Gastroesophageal sphincter (tissue), 4 donors: Measurements from ENCODE around the gene ALG6. TPM values are rescaled to one million over a fixed set of nuclear protein-coding genes. Genes with fewer than 3 reads are reported as not detected.

ENCODE experiments used
- ATAC-seq: fragments of 150-250 bp; one replicate; pipeline ENCODE4 v1.9.1; 2016; ENCODE audit warnings: mild to moderate bottlenecking, moderate library complexity
- H3K27ac ChIP-seq, 4 donors: fragments of 200-600 bp; sonication (generic) in 3 of 4; 1 replicate in 3 of 4; 2 replicates in 1 of 4; pipeline ENCODE4 v1.5.1; 2016 to 2019
- H3K27me3 ChIP-seq: fragments of 200-600 bp; sonication (generic); one replicate; pipeline ENCODE4 v1.5.1; 2019
- H3K36me3 ChIP-seq, 2 donors: fragments of 200-600 bp; sonication (generic); one replicate each; pipeline ENCODE4 v1.5.1; 2019; ENCODE audit warnings: control low read depth in 1 of 2
- H3K4me1 ChIP-seq, 3 donors: fragments of 200-600 bp; sonication (generic); 1 replicate in 2 of 3; 2 replicates in 1 of 3; pipeline ENCODE4 v1.5.1; 2016 to 2019; ENCODE audit warnings: control low read depth in 2 of 3
- H3K4me3 ChIP-seq, 2 donors: fragments of 200-600 bp; sonication (generic); one replicate each; pipeline ENCODE4 v1.5.1; 2019; ENCODE audit warnings: mild to moderate bottlenecking in 1 of 2, moderate library complexity in 1 of 2
- H3K9me3 ChIP-seq, 3 donors: fragments of 200-600 bp; sonication (generic); one replicate each; pipeline ENCODE4 v1.5.1; 2017 to 2019; ENCODE audit warnings: control low read depth in 2 of 3
- CTCF ChIP-seq, 4 experiments: fragments of 200-600 bp in 2 of 4; fragments of 450-650 bp in 2 of 4; sonication (generic) in 1 of 4; IDR thresholded peaks; one replicate each; pipeline ENCODE4 v1.5.1; 2017 to 2019; ENCODE audit warnings: antibody characterized with exemption in 4 of 4, mild to moderate bottlenecking in 2 of 4, moderate library complexity in 2 of 4
- EP300 ChIP-seq: sonication (generic); formaldehyde crosslinking; IDR thresholded peaks from one replicate; pipeline ENCODE4 v1.6.1; 2017; ENCODE audit warnings: antibody characterized with exemption, mild to moderate bottlenecking
- POLR2A ChIP-seq, 2 donors: fragments of 450-650 bp; IDR thresholded peaks; one replicate each; pipeline ENCODE4 v1.6.1; 2017; ENCODE audit warnings: antibody characterized with exemption in 2 of 2, mild to moderate bottlenecking in 2 of 2, moderate library complexity in 1 of 2
- POLR2AphosphoS5 ChIP-seq: sonication (generic); formaldehyde crosslinking; IDR thresholded peaks from one replicate; pipeline ENCODE4 v1.6.1; 2017; ENCODE audit warnings: antibody characterized with exemption
- WGBS, 2 donors: methylation state at CpG; one replicate each; pipeline ENCODE4 v1.1.5; 2018; ENCODE audit warnings: low coverage in 1 of 2; 5-methylcytosine and 5-hydroxymethylcytosine counted together
- total RNA-seq, 4 donors: library from RNA; depleted of rRNA; stranded (reverse); fragments of >200 nt; gene quantifications; one replicate each; pipeline ENCODE4 v1.1.0, GENCODE V29; 2016

ALG6 gene
- 1 to 10 TPM; 4.6 to 9.0 (median 5.7) TPM for total RNA-seq

GRCh38 chr1:63367215-63368103 lies at the start of gene ALG6:
Gene ALG6 (plus strand): TSS chr1:63367627. CDS start chr1:63370978, 3,351 bp downstream.
- peak within 1 kb of the TSS; percentile 37 to 89 (median 83) for H3K27ac ChIP-seq

GRCh38 chr1:63317817-63318152 lies 49.6 kb upstream of the ALG6 start:
- Histone ChIP-seq H3K27ac (peak overlapping the region in 3 of 4 donors; percentile 5 to 74 (median 66)), H3K9me3 (peaks cover 0 to 13% (median 0%) of the 10 kb centered on the region in 3 donors), H3K36me3 (no peaks in the 10 kb centered on the region), H3K4me1 (peaks cover 0 to 53% (median 7%) of the 10 kb centered on the region in 3 donors), H3K27me3 (peaks cover 98% of the 10 kb centered on the region), H3K4me3 (peak overlapping the region in 1 of 2 donors; percentile 53)
- no peak for TF ChIP-seq POLR2AphosphoS5
- TF ChIP-seq EP300, result no peak
- TF ChIP-seq CTCF (IDR thresholded peaks at IDR 0.05), result no peak
- no peak for TF ChIP-seq POLR2A (IDR thresholded peaks at IDR 0.05)
- 2 to 8% methylated on average over 6 to 7 of the region's 14 CpGs for WGBS, 2 donors
- ATAC-seq, result no peak

More at GRCh38 chr1:63367215-63368103, at the start of gene ALG6:
- 14% methylated on average over 1 of the region's 77 CpGs; no CpG with 5 or more reads in 1 of the 2 donors for WGBS, 2 donors
- no peaks in the 10 kb centered on the region for H3K27me3 ChIP-seq
- H3K4me1 ChIP-seq, result peaks cover 0 to 17% (median 3%) of the 10 kb centered on the region in 3 donors
- ATAC-seq, result peak; percentile 97
- H3K4me3 ChIP-seq, result peak within 1 kb of the TSS; percentile 65 to 86
- peaks cover 0 to 13% of the 10 kb centered on the region in 2 donors for H3K36me3 ChIP-seq
- TF ChIP-seq POLR2A (IDR thresholded peaks at IDR 0.05), result peak; percentile 63
- no peak for TF ChIP-seq EP300
- TF ChIP-seq CTCF (IDR thresholded peaks at IDR 0.05), result peak in 2 of 4 experiments; percentile 36 to 49
- peak; percentile 63 for TF ChIP-seq POLR2AphosphoS5
- no peaks in the 10 kb centered on the region for H3K9me3 ChIP-seq

GRCh38 chr1:63318201-63318979 lies 49.0 kb upstream of the ALG6 start:
- no peak for ATAC-seq
- H3K36me3 ChIP-seq, result no peaks in the 10 kb centered on the region
- H3K27me3 ChIP-seq, result peaks cover 99% of the 10 kb centered on the region
- TF ChIP-seq POLR2A (IDR thresholded peaks at IDR 0.05), result no peak
- no peak for TF ChIP-seq CTCF (IDR thresholded peaks at IDR 0.05)
- TF ChIP-seq EP300, result no peak
- no peak for TF ChIP-seq POLR2AphosphoS5
- H3K4me3 ChIP-seq, result no peak overlapping the region
- H3K9me3 ChIP-seq, result peaks cover 0 to 13% (median 0%) of the 10 kb centered on the region in 3 donors
- peak overlapping the region in 2 of 4 donors; percentile 66 to 74 for H3K27ac ChIP-seq
- peaks cover 0 to 59% (median 9%) of the 10 kb centered on the region in 3 donors for H3K4me1 ChIP-seq
- whole genome bisulfite sequencing, 2 donors, result 22 to 27% methylated on average over 9 to 20 of the region's 28 CpGs

GRCh38 chr1:63319046-63320021 lies 48.1 kb upstream of the ALG6 start:
- Histone ChIP-seq H3K4me1 (peaks cover 0 to 68% (median 14%) of the 10 kb centered on the region in 3 donors), H3K4me3 (peak overlapping the region in 1 of 2 donors; percentile 61), H3K27me3 (peaks cover 100% of the 10 kb centered on the region), H3K27ac (peak overlapping the region in 1 of 4 donors; percentile 57), H3K36me3 (no peaks in the 10 kb centered on the region), H3K9me3 (peaks cover 0 to 13% (median 0%) of the 10 kb centered on the region in 3 donors)
- 17 to 19% methylated on average over 17 to 27 of the region's 60 CpGs for WGBS, 2 donors
- TF ChIP-seq POLR2AphosphoS5, result no peak
- no peak for TF ChIP-seq CTCF (IDR thresholded peaks at IDR 0.05)
- TF ChIP-seq POLR2A (IDR thresholded peaks at IDR 0.05), result no peak
- no peak for TF ChIP-seq EP300
- ATAC-seq, result no peak
